PC-3 (cell line): Measurements from ENCODE around the gene ARF1. TPM values are rescaled to one million over a fixed set of nuclear protein-coding genes. Genes with fewer than 3 reads are reported as not detected.

Experiments
- ATAC-seq: fragments of 200-7000 bp; cut with Tn5 transposase; 2 replicates; pipeline ENCODE4 v1.9.1; 2020; ENCODE audit warnings: mild to moderate bottlenecking, moderate library complexity
- BruUV-seq: library from RNA; stranded (reverse); fragments of 400-500 nt; replicated peaks from 2 replicates; lab custom pipeline; 2021; lab: Mats Ljungman, UMichigan
- CTCF ChIA-PET: fragments of 300-600 bp; sonication (Branson Sonifier 250); formaldehyde crosslinking; loops from one replicate; lab custom pipeline; 2022; ENCODE audit warnings: antibody characterized with exemption; lab: Charles Lee
- POLR2A ChIA-PET: fragments of 300-600 bp; sonication (Branson Sonifier 250); formaldehyde crosslinking; loops from one replicate; lab custom pipeline; 2022; ENCODE audit warnings: antibody characterized with exemption; ENCODE audit not compliant: unreplicated experiment; lab: Charles Lee
- DNase-seq: peaks from one replicate; pipeline ENCODE4 v3.0.0-alpha.2; 2015
- H2AFZ ChIP-seq: fragments of 300-600 bp; sonication (generic); 2 replicates; pipeline ENCODE4 v1.6.0; 2016; ENCODE audit warnings: antibody characterized with exemption, low read length
- H3F3A ChIP-seq: fragments of 300-600 bp; sonication (generic); one replicate; pipeline ENCODE4 v1.6.0; 2017; ENCODE audit warnings: antibody characterized with exemption, low read length, control low read depth, mild to moderate bottlenecking; ENCODE audit not compliant: unreplicated experiment
- H3K27ac ChIP-seq: fragments of 300-600 bp; sonication (generic); 2 replicates; pipeline ENCODE4 v1.5.1; 2016; ENCODE audit warnings: mild to moderate bottlenecking, low read length
- H3K27me3 ChIP-seq: fragments of 300-600 bp; sonication (generic); 2 replicates; pipeline ENCODE4 v1.6.1; 2016; ENCODE audit warnings: low read length, mixed read lengths
- H3K36me3 ChIP-seq: fragments of 300-600 bp; sonication (generic); 2 replicates; pipeline ENCODE4 v1.6.1; 2016; ENCODE audit warnings: low read depth, mixed run types, low read length, mixed read lengths
- H3K4me1 ChIP-seq: fragments of 300-600 bp; sonication (generic); 2 replicates; pipeline ENCODE4 v1.5.1; 2016; ENCODE audit warnings: low read length; ENCODE audit not compliant: insufficient read depth
- H3K4me2 ChIP-seq: fragments of 300-600 bp; sonication (generic); 2 replicates; pipeline ENCODE4 v1.6.0; 2016; ENCODE audit warnings: low read length
- H3K4me3 ChIP-seq: fragments of 300-600 bp; sonication (generic); 2 replicates; pipeline ENCODE4 v1.5.1; 2016; ENCODE audit warnings: mild to moderate bottlenecking, low read length, mixed read lengths
- H3K79me2 ChIP-seq: fragments of 300-600 bp; sonication (generic); 2 replicates; pipeline ENCODE4 v1.6.1; 2017; ENCODE audit warnings: low read length, mixed read lengths
- H3K9ac ChIP-seq: fragments of 300-600 bp; sonication (generic); 2 replicates; pipeline ENCODE4 v1.6.0; 2016; ENCODE audit warnings: mild to moderate bottlenecking, low read length
- H3K9me2 ChIP-seq: fragments of 300-600 bp; sonication (generic); replicated peaks from 2 replicates; pipeline ENCODE4 v1.6.1; 2016; ENCODE audit warnings: mixed run types, low read length, mixed read lengths
- H3K9me3 ChIP-seq: fragments of 300-600 bp; sonication (generic); 2 replicates; pipeline ENCODE4 v1.6.1; 2016; ENCODE audit warnings: low read length, mixed read lengths
- H4K20me1 ChIP-seq: fragments of 300-600 bp; sonication (generic); 2 replicates; pipeline ENCODE4 v1.6.1; 2016; ENCODE audit warnings: low read length, mixed read lengths
- CTCF ChIP-seq: fragments of 300-600 bp; sonication (generic); conservative IDR thresholded peaks from 2 replicates; pipeline ENCODE4 v1.5.1; 2017; ENCODE audit warnings: antibody characterized with exemption, low read depth, mild to moderate bottlenecking, low read length
- EZH2 ChIP-seq: fragments of 300-600 bp; sonication (generic); IDR thresholded peaks from one replicate; pipeline ENCODE4 v1.6.1; 2017; ENCODE audit warnings: antibody characterized with exemption, mild to moderate bottlenecking, low read length; ENCODE audit not compliant: unreplicated experiment
- EZH2phosphoT487 ChIP-seq: fragments of 300-600 bp; sonication (generic); IDR thresholded peaks from 2 replicates; pipeline ENCODE4 v1.6.1; 2018; ENCODE audit warnings: mild to moderate bottlenecking, antibody characterized with exemption, low read length, borderline replicate concordance
- intact Hi-C: fragments of 100-400 bp; cut with micrococcal nuclease; formaldehyde crosslinking; loops from 2 replicates; pipeline ENCODE4 v1.9.0; 2023
- total RNA-seq: library from RNA; depleted of rRNA; stranded (reverse); fragments of >200 nt; gene quantifications from 2 replicates; pipeline ENCODE4 v1.2.3, GENCODE V29; 2014

The ARF1 gene
- total RNA-seq, 1 experiment from 2014 or later: 688 TPM

GRCh38 chr1:228048659-228049298, 33.7 kb upstream of the ARF1 start:
- no peak for DNase-seq
- Histone ChIP-seq H3K4me1 (peaks cover 31% of the 10 kb centered on the region), H2AFZ (no peak overlapping the region), H3K27ac (no peak overlapping the region), H3K9me2 (no peaks in the 10 kb centered on the region), H3K9ac (no peak overlapping the region), H4K20me1 (no peaks in the 10 kb centered on the region), H3K36me3 (no peaks in the 10 kb centered on the region), H3K9me3 (no peaks in the 10 kb centered on the region), H3F3A (no peaks in the 10 kb centered on the region), H3K4me2 (no peak overlapping the region), H3K4me3 (no peak overlapping the region), H3K79me2 (no peaks in the 10 kb centered on the region), H3K27me3 (no peaks in the 10 kb centered on the region)
- CTCF ChIA-PET: no interaction called here
- intact Hi-C loops: no loop called here
- no peak for ATAC-seq
- no TSS peak for BruUV-seq
- POLR2A ChIA-PET: no interaction called here
- TF ChIP-seq EZH2phosphoT487 (no peak), EZH2 (no peak), CTCF (no peak)

GRCh38 chr1:228050571-228051231, 31.8 kb upstream of the ARF1 start:
- Histone ChIP-seq H3K36me3 (no peaks in the 10 kb centered on the region), H4K20me1 (no peaks in the 10 kb centered on the region), H3K4me2 (no peak overlapping the region), H3K27me3 (no peaks in the 10 kb centered on the region), H3K4me3 (no peak overlapping the region), H3K9me3 (no peaks in the 10 kb centered on the region), H3K79me2 (no peaks in the 10 kb centered on the region), H3K4me1 (peaks cover 11% of the 10 kb centered on the region), H3K9ac (no peak overlapping the region), H3F3A (no peaks in the 10 kb centered on the region), H3K9me2 (no peaks in the 10 kb centered on the region), H2AFZ (no peak overlapping the region), H3K27ac (no peak overlapping the region)
- intact Hi-C loops: no loop called here
- no peak for TF ChIP-seq CTCF
- TF ChIP-seq EZH2phosphoT487: no peak
- TF ChIP-seq EZH2: no peak
- no peak for DNase-seq
- CTCF ChIA-PET: no interaction called here
- no TSS peak for BruUV-seq
- POLR2A ChIA-PET: no interaction called here
- ATAC-seq: no peak
